GM19372 (cell line): ENCODE results near the gene ZFHX3.
"Not testable (repeated sequence)": the region's sequence is repeated elsewhere in the genome, so short reads cannot be mapped to it uniquely, and the experiment has no call there.

Experiments
- ATAC-seq: cut with Tn5 transposase; IDR thresholded peaks from one replicate; pipeline ENCODE4 v1.9.1; 2021; ENCODE audit warnings: mild to moderate bottlenecking, low read depth, moderate library complexity; ENCODE audit not compliant: unreplicated experiment

The ZFHX3 gene

GRCh38 chr16:73002866-73003265 is 45.1 kb downstream of the ZFHX3 start:
- ATAC-seq, result no peak

- no peak for ATAC-seq
These were observed 46.9 kb downstream of the ZFHX3 start for GRCh38 chr16:73000907-73001521.

- ATAC-seq, result no peak
These were observed 47.7 kb downstream of the ZFHX3 start for GRCh38 chr16:73000020-73000906.

GRCh38 chr16:72999541-73000019 is 48.3 kb downstream of the ZFHX3 start:
- ATAC-seq, result no peak

DNA sequence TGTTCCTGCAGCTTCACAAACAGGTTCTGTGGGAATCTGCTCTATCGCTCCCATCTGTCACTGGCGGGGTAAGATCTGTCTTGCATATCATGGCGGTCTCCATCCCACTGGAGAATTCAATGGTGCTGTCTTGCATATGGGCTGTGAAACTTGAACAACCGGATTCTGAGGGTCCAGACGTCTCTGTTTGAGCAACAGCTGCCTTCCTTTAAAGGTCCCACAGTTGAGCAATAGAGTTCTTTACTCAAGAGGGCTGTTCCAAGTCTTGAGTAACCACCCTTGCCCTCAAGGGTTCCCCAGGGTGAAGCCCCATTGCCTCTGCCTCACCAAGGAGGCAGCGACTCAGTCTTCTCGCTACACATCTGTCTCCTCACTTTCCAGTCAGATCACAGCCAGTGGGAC is 50.8 kb downstream of the ZFHX3 start:
- no peak for ATAC-seq

DNA sequence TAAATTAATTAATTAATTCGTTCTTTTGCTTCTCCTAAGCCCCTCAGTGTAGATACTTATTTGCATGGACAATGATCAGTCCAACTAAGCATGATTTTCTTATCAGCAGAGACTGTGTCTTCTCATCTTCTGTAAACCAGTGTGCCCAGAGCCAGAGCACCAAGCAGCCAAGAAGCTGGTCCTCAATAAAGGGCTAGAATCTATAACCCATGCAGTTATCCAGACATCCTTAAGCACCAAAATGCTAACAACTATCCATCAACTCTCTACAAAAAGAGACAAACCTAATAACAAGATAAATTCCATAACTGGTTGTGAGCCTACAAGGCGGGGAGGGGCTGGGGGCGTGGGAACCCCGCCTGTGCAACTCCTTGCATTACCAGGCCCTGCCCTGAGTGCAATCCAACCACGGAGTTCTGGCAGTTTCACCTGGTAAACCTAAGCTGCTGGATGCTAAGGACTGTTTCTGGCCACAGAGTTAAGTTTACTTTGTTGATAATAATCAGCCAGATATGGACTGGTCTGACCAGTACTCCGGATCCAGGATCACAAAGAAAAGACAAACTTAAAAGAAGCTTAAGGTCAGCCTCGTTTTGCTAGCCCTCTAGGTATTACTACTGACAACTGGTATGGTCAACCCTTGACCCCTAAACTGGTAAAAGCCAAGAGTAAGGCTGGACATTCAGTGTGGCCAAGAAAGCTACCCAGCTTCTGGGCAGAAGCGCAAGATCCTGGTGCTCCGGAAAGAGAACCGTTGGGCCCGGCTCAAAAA is 51.5 kb downstream of the ZFHX3 start:
- no peak for ATAC-seq

DNA sequence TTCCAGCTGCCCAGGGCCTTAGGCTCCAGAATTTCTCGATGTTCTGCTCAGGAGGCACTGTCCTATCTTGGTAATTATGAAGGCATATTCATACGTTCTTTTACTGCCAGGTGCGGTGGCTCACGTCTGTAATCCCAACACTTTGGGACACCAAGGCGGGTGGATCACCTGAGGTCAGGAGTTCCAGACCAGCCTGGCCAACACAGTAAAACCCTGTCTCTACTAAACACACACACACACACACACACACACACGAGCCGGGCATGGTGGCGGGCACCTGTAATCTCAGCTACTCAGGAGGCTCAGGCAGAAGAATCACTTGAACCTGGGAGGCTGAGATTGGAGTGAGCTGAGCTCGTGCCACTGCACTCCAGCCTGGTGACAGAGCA is 52.1 kb downstream of the ZFHX3 start:
- not testable (repeated sequence) for ATAC-seq

DNA sequence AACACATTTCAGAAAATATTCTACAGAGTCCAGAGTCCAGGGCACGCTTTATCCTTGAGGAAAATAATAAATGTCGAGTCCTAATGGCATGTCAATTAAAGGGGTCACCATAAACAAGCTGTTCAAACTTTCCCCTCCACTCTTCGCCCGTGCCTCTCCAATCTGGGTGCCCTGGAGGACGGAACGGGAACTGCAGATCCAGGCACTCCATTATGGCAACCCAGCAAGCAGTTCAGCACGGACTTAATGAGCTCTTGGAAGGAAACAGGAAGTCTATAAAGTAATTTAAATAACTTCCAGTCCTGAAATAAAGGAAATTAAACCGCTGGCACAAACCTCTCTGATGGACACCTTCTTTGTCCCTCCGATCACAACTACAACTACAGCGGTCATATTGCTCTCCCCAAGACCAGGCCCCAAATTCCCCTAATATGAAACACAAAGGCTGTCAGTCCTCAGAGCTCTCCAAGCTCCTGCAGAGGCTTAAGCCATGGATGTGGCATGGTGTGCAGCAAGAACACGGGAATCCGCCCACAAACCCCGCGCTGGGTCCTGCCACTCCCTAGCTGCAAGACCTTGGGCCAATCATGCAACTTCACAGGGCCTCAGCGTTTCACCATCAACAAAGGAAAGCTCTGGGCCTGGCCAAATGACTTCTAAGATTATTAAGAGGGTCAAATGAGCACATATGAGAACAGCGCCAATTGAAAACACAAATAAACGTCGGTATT is 52.6 kb downstream of the ZFHX3 start:
- ATAC-seq, result no peak

DNA sequence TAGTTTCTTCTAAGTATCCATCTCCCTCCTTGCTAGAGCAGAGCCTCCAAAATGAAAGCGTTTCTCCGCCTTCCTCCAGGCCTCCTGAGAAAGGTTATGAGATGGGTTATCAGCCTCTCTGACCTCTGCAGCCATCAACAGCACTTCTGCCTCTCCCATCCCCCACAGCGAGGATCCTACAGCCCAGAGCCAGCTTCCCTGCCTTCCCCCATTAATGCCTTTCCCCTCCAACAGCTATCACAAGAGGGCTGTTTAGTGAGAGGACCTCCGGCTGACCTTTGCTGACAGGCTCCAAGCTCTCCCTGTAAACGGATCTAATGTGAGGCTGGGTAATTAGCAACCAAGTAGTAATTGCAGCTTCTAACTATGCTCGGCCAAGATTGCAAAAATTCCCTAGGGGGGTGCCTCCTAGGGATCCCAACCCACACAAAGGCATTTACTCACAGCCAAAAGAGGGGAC is 55.8 kb downstream of the ZFHX3 start:
- no peak for ATAC-seq

DNA sequence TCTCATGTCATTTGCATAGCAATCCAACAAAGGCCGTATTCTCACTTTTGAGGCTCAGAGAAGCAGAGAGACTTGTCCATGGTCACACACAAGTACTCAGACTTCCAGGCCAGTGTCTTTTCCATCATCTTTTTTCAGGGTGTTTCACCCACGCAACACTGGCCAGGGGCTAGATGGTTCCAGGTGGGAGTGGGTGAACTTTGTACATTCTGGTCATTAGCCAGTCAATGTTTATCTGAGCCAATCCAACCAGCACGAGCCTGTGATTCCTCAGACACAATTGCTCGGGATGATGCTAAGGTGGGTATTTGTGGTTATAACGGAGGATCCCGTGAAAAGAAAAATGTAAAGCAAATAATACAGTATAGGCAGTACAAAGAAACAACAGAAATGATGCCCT is 56.3 kb downstream of the ZFHX3 start:
- no peak for ATAC-seq

DNA sequence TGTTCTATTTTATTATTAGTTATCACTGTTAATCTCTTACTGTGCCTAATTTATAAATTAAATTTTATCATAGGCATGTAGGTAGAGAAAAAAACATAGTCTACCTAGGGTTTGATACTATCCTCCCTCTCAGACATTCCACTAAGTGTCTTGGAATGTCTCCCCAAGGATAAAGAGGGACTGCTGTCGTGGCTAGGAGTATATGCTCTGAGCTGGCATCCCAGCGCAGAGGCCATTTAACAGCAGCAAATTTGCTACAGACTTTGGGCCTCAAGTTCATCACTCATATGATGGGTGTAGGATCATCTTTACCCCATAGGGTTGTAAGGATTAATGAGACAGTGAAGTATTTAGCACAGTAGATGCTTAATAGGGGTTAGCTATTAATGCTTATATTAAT is 56.7 kb downstream of the ZFHX3 start:
- ATAC-seq, result no peak

DNA sequence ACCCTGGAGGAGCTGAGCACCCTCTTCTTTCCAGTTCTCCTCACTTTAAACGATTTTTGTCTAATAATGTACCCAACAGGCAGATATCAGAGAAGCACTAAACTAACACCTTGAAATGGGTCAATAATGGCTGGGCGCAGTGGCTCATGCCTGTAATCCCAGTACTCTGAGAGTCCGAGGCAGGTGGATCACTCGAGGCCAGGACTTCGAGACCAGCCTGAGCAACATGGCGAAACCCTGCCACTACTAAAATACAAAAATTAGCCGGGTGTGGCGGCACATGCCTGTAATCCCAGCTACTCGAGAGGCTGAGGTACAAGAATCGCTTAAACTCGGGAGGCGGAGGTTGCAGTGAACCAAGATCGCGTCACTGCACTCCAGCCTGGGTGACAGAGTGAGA is 57.4 kb downstream of the ZFHX3 start:
- ATAC-seq, result no peak

DNA sequence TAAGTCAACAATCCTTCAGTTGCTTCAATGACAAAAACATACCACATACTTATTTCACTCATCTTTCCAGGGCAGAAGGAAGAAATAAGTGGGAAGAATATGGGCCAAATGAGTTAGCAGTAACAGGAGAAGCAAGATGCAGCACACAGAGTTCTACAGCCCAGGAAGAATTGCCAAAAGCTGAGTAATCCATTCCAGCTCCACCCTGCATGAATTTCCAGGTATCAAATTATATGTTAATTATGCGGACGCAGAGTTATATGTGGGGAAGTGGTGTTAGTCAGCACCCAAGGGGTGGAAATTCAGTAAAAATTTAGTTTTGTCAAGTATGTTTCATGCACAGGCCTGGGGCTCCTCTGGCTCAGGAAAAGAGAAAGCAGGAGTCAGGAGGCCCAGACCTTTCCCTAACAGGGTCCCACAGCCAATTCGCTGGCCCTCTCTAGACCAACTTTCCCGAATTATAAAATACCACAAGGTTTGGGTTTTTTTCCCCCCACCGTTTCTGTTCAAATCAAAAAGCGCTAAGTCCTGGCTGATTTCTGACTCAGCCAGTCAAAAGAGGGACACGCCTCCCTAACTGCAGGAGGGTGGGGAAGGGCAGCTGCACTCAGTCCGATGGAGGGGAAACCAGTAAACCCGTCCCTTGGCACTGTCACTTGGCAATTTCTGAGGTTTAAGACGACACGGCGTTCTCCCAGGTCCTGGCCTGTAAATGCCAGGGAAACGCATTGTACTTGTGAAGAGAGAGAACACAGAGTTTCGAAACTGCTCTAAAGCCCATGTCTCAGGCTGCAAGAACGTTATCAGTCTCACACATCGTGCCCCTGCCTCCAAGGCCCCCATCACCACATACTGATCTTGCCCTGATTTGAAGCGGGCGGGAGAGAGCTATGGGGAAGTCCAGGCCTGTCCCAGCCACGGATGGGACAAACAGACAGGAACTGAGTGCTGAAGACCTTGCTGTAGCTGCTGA is 58.1 kb downstream of the ZFHX3 start:
- ATAC-seq, result no peak

- ATAC-seq, result not testable (repeated sequence)
These were observed 58.7 kb downstream of the ZFHX3 start for GRCh38 chr16:72989203-72989578.

DNA sequence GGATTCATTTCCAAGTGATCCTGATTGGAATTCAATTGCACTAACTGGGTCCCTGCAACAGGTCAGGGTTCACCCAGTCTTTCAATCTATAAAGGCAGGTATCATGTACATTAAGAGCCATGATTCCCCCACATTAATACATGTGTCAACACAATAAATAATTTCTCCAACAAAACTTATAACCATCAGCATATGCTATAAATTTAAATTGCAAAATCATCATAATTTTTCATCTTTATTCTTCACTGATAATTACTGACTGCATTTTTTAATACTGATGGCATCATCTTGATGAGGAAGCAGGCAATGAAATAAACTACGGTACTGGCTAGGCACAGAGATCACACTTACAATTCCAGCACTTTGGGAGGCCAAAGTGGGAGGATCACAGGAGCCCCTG is 59.4 kb downstream of the ZFHX3 start:
- ATAC-seq, result no peak

GRCh38 chr16:72987480-72987901 is 60.4 kb downstream of the ZFHX3 start:
- no peak for ATAC-seq

DNA sequence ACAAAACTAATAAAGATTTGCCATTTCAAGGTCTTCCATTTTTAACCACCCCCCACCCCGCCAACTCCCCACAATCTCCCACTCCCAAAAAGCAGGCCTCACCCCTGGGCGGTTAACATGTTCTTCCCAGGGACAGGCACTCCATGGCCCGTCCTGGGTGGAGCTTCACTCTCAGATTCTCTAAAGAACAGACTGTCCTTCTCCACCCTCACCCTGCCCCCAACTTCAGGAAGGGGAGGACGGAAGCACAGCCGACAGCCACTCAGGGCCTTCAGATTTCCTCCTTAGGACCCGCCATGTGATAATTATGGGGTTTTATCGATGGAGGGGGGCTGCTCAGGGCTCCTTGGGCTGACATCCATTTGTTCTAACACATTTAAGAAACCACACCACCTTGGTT is 61.9 kb downstream of the ZFHX3 start:
- ATAC-seq, result no peak

DNA sequence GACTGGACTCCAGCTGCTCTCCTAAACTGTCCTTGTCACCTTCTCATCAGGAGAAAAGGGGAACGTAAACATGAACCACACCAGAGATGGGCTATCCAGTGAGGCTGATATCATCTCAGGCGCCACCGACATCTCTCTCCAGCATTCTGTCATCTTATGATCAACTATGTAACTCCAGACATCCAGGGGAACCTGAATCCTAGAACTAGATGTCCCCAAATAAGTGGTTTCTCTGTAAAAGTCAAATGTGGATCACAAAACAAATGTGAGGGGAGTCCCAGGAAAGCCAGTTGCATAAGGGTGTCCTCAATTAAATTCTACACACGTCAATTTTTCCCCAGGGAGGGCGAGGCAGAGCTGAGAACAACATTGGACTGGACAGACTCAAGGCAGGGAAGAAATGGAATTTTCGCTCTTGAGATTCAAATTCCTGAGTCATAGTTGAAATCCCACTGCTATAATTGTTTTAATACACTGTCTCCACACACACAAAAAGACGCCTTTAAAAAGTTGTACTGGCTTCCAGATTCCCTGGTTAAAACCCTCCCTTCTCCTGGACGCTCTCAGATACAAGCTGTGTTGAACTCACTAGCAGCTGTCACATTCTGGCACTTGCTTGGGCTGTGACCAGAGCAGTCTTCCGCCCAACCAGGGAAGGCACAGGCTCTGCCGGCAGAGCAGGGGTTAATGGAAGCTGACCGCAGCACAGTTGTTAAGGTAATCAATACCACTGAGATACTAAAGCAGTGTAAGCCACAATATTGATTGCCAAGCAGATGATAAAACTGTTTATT is 62.6 kb downstream of the ZFHX3 start:
- no peak for ATAC-seq
